Stimulated activated CD8-positive, alpha-beta memory T cell treated with anti-CD3 and anti-CD28 coated beads, Interleukin-12 subunit alpha, Interleukin-12 subunit beta, amount 100 ng/mL, for 4 hours (primary cell): ENCODE measurements around the gene NME7.

Experiments
- DNase-seq: peaks from one replicate; pipeline ENCODE4 v3.0.0-alpha.2; 2020; ENCODE audit warnings: low read depth

The NME7 gene

GRCh38 chr1:169106921-169107602 lies 260.5 kb downstream of the NME7 start:
- no peak for DNase-seq

- DNase-seq = peak; percentile 71
Measured at GRCh38 chr1:169106095-169106920, 261.3 kb downstream of the NME7 start, which contains the start of gene ATP1B1. Gene ATP1B1 (plus strand): TSS chr1:169106690. CDS start chr1:169106830, 140 bp downstream.

- DNase-seq = peak; percentile 25
Measured at GRCh38 chr1:169105434-169106094, 262.0 kb downstream of the NME7 start.

GRCh38 chr1:169105087-169105433 lies 262.5 kb downstream of the NME7 start:
- no peak for DNase-seq

GRCh38 chr1:169103480-169103893 lies 264.1 kb downstream of the NME7 start:
- no peak for DNase-seq

GRCh38 chr1:169103002-169103401 lies 264.6 kb downstream of the NME7 start:
- no peak for DNase-seq

GRCh38 chr1:169102567-169102966 lies 265.0 kb downstream of the NME7 start:
- DNase-seq = no peak

- DNase-seq = no peak
Measured at GRCh38 chr1:169100651-169101088, 266.9 kb downstream of the NME7 start.

- DNase-seq = no peak
Measured at GRCh38 chr1:169100208-169100607, 267.4 kb downstream of the NME7 start.

- no peak for DNase-seq
Measured at GRCh38 chr1:169099561-169099960, 268.0 kb downstream of the NME7 start.

GRCh38 chr1:169098380-169098779 lies 269.2 kb downstream of the NME7 start:
- DNase-seq = no peak

GRCh38 chr1:169094897-169095569 lies 272.6 kb downstream of the NME7 start:
- DNase-seq = no peak

- DNase-seq = no peak
Measured at GRCh38 chr1:169092399-169092798, 275.2 kb downstream of the NME7 start.

- DNase-seq = no peak
Measured at GRCh38 chr1:169091480-169091941, 276.1 kb downstream of the NME7 start.

- no peak for DNase-seq
Measured at GRCh38 chr1:169090900-169091311, 276.7 kb downstream of the NME7 start.

GRCh38 chr1:169090308-169090899 lies 277.2 kb downstream of the NME7 start:
- no peak for DNase-seq

GRCh38 chr1:169089776-169090175 lies 277.8 kb downstream of the NME7 start:
- DNase-seq = no peak

GRCh38 chr1:169087876-169088275 lies 279.7 kb downstream of the NME7 start:
- DNase-seq = no peak

- no peak for DNase-seq
Measured at GRCh38 chr1:169086603-169087455, 280.8 kb downstream of the NME7 start.

GRCh38 chr1:169085911-169086310 lies 281.7 kb downstream of the NME7 start:
- DNase-seq = no peak
